GM21723 (cell line): ENCODE data around the gene FLT4.

Experiments used
- ATAC-seq: cut with Tn5 transposase; IDR thresholded peaks from one replicate; pipeline ENCODE4 v1.9.1; 2021; ENCODE audit warnings: mild to moderate bottlenecking, moderate library complexity; ENCODE audit not compliant: unreplicated experiment

Gene FLT4

DNA sequence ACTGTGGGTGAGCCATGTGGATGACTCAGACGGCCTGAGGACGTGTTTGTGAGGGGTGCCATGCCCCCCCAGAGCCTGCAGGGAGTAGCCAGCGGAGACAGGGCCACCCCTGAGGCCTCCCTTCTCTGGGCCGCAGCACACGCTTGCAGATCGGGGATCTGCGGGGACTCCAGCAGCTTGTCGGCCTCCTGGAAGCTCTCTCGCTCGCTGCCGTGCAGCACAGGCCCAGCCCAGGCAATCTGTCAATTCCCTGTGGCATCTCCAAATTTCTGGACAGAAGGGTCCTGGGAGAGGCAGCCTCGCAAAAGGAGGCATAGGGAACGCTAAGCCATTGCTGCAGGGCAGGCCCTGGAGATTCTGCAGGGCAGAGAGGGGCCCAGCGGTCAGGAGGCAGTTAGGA is 21.2 kb downstream of the FLT4 start:
- no peak for ATAC-seq

DNA sequence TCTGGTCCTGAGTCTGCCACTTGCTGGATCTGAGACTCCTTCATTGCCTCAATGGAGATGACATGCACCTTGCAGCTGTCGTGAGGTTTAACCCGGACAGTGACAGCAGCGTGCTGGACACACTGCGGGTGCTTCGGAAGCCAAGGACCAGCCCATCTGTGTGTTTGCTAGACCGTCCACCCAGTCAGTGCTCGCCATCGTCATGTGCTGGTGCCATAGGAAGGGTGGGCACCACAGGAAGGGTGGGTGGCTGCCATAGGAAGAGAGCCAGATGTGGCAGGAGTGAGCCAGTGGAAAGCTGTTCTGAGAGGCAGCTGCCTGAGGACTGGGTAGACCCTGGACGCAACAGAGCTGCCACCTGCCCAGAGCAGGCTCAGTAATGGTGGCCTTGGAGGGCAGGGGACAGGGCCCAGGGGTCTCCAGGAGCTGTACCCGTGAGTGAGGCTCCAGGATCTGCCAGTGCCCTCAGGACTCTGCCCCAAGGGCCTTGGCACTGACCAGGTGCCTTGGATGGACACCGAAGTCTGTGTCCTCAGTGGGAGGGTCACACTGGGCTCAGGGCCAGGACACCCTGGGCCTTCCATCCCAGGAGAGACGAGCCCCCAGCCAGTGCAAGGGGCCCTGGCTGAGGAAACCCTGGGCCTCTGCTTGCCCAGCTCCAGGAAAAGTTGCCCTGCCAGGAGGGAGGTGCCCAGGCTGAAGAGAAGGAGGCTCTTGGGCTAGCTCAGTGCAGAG is 21.8 kb downstream of the FLT4 start:
- ATAC-seq = no peak

DNA sequence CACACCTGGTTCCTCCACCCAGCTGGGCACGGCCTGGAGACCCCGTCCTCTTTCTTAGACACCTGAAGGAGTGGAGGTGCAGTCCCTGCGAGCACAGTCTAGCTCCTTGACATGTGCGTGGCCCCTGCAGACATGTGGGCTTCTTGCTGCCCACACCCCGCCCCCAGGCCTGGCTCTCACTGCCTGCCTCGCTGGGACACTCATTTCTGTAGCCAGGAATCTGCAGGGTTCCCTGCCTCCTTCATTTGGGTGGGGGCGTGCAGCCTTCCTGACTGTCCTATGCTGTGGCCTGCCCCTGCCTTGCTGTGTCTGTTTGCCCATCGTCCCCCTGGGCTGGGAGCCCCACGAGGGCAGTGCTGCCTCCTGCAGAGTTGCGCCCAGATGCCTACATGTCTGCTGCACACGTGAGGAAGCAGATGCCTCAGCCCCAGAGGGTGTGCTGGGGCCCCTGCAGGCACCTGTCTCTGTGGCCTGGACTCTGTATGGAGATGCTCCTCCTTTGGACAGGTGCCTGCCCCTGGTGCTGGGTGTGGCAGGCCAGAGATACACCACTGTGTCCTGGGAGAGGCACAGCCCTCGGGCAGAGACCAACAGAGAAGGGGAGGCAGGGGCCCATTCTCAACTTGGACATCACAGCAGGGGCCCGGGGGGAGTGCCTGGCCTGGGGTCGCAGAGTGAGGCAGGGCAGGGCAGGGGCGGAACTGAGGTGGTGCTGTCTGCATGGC is 22.6 kb downstream of the FLT4 start:
- no peak for ATAC-seq

DNA sequence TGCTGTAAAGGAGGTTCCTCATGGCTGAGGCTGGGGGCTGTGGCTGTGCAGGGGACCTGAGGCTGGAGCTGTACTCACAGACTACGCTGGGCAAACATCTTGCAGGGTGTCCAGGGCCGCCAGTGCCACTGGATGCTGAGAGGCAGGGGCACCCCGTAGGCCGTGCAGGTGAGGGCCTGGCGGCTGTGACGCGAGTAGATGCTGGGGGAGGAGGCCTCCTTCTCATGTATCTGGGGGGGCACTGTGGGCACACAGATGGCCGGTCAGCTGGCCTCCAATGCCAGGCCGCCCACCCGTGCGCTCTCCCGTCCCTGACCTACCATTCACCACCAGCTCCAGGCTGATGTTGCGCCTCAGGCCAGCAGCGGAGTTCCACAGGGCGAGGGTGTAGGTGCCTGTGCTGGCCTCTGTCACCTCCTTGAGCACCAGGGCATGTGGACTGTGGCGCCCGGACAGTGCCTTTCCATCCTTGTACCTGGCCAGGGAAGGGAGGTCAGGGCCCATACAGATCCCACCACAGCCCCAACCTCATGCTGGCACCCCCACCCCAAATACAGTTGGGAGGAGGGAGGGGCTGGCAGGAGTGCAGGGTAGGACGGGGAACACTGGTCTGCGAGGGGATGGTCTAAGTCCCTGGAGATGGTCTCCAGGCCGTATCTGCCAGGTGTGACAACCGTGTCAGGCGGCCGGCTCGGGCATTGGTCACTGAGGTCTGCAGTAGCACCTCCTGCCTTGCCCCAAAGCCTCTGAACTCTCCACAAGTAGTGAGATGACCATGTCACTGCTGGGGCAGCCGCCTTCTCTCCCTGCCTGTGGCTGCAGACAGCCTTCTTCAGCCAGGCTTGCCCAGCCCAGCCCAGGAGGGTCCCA is 23.4 kb downstream of the FLT4 start:
- ATAC-seq = no peak

DNA sequence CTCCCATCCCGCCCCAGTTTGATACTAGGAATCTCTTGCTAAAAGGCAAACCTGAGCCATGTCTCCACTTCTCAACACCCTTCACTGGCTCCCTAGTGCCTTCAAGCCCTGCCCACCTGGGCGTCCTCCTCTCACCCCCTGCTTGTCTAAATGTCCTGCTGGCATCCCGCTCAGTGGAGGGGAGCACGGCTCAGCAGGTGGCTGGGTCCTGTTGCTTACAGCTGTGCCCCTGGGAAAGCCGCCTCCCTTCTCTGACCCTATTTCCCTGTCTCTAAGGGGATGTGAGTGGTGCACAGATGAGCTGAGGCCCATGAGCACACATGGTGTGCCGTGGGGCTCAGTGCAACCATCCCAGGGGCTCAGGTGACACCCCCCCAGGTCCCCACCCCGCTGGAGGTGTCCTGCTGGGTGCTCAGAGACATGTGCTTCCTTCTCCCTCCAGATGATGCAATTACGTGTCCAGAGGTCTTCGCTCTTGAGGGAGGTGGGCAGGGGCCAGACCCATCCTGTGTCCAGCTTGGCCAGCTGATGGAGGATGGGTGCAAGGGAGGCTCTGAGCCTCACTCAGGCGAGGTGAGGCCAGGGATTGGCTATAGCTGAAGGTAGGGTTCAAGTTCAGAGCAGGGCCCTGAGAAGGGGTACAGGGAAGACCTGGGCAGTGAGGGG is 24.1 kb downstream of the FLT4 start:
- no peak for ATAC-seq

DNA sequence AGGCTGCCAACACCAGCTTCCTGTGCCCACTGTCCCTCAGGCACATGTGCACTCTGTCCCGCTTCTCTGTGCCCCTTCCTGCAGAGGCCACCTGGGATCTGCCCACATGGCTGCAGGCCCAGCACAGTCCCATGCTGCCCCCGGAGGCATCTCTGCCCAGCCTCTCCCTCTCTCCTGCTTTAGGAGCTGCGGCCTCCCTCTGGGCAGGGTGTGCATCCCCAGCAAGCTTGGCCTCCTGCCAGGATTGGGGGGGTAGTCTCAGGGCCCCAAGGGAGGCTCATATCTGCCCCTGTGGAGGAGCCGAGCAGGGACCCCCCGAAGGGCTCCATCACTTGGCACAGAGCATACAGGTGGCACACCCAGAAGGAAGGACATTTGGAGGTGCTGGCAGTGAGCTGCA is 24.8 kb downstream of the FLT4 start:
- ATAC-seq = no peak

DNA sequence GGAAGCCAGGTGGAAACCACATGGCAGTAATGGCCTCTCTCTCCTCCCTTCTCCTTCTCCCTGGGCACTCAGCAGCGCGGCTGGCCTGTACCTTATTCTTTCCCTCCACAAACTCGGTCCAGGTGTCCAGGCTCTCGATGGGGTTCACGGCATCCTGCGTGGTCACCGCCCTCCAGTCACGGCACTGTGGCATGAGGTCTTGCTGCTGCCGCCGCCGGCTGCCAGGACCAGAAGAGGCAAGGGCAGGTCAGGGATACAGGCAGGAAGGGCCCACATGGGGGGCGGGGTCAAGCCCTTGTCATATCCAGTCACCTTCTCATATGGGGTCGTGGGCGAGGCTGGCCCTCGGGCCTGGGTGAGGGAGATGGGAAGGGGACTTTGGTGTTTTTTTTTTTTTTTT is 25.6 kb downstream of the FLT4 start:
- no peak for ATAC-seq

DNA sequence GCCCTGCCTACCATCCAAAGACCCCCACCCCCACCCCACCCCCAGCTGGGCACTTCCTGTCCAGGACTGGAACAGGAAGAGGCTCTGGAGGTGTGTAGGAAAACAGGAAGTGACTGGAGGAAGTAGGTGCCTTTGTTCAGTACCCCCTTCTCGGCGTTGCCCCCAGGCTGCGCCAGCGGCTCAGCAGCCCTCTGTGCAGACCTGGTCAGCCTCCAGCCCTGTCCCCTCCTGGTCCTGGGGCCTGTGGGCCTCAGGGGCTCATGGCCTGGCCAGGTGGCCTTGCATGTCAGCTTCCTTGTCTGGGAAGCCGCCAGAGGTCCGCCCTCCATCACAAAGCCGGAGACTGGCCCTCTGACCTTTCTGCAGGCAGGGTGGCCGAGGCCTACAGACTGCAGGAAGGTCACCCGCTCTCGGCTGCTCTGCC is 26.0 kb downstream of the FLT4 start:
- ATAC-seq = no peak

DNA sequence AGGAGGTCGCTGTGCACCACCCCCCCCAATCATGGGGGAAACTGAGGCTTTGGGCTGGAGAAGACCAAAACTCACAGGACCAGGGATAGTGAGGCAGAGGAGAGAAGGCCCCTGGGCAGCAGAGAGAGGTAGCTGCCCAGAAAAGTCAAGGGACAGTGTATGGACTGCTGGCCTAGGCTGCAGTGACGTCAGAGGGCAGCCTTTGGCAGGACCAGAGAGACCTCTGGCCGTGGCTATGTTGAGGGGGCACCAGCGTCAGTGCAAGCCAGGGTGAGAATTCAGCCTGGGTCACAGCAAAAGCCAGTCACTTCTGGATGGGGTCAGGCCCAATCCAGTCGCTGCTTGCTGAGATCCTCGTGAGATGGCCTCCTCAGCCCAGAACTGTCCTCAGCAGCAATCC is 26.5 kb downstream of the FLT4 start:
- ATAC-seq = no peak

DNA sequence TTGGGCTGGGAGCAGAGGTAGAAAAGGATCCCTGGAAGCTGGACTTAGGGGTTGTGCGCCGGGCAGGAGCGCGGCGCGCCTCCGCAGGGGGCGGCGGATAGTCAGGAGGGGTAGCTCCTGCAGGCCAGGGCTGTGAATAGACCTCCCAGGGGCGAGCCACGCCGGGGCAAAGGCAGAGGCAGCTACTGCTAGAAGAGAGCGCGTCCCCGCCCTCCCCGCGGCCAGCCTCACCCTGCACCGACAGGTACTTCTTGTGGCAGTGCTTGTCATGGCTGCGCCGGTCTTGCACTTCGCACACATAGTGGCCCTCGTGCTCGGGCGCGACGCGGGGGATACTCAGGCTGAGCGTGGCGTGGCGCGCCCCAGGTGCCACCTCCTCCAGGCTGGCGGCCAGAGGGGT is 28.1 kb downstream of the FLT4 start:
- no peak for ATAC-seq

DNA sequence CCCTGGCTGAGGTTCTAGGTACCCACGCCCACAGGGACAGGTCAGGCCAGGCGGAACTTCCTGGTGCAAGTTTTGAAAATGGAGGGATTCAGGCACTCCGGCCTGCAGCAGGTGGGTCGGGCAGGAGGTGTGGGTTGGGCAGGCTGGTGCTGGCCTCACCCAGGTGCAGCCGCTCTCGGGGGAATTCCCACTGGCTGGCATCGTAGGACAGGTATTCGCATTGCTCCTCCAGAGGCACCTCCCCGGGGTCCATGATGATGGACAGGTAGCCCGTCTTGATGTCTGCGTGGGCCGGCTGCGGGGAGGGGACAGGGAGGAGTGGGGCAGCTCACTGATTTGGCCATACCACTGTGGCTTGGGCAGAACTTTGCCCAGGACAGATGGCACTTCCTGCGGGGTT is 29.4 kb downstream of the FLT4 start:
- ATAC-seq = no peak

DNA sequence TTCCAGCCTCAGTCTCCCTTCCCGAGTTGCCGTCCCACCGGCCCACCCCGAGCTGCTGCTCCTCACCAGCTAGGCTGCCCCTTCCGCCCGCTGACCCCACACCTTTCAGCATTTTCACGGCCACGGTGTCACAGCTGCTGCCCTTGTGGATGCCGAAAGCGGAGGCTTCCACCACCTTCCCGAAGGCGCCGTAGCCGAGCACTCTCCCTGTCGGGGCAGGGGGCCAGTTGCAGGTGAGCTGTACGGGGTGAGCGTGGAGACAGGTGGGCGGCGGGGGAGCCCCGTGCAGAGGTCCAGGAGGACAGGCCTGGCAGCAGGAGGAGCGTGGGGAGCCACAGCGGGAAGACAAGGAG is 29.9 kb downstream of the FLT4 start:
- no peak for ATAC-seq

DNA sequence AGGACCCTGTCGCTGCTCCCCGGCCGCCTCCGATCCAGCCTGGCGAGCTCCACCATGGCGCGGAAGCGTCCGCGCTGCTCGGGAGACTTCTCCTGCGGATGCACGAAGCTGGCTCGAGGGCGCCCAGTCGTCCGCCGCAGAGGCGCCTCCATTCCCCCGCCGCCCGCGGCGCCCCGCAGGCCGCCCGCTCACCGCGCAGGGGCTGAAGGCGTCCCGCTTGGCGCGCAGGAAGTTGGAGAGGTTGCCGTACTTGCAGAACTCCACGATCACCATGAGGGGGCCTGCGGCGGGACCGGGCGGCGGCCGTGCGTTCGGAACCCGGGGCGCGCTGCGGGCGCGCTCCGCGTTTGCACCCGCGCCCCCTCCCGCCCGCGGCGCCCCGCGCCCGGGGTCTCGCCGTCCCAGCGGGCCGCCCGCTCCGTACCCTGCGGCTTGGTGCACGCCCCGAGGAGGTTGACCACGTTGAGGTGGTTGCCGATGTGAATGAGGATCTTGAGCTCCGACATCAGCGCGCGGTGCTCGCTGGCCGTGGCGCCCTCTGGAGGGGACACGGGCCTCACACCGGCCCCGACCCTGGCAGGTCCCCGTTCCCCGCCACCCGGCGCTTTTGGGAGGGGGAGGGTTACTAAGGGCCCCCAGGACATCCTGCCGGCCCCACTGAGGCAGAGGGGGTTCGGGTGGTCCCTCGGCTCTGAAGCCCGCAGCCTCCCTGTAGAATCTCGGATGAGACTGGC is 30.4 kb downstream of the FLT4 start:
- ATAC-seq = no peak

DNA sequence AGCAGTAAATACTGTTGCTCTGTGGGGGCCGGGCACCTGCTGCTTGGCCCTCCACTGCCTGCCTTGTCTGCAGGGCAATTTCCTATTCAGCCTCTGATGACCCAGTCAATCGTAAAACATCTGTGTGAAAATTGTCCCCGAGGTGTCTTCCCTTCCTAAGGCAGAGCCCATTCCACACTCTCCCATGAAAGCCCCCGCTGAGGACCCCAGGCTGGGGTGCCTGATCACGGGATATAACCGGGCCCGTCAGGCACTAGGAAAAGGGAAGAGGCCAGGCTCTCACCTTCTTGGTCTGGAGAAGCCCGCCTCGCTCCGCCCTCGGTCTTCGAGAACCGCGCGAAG is 30.9 kb downstream of the FLT4 start:
- no peak for ATAC-seq

DNA sequence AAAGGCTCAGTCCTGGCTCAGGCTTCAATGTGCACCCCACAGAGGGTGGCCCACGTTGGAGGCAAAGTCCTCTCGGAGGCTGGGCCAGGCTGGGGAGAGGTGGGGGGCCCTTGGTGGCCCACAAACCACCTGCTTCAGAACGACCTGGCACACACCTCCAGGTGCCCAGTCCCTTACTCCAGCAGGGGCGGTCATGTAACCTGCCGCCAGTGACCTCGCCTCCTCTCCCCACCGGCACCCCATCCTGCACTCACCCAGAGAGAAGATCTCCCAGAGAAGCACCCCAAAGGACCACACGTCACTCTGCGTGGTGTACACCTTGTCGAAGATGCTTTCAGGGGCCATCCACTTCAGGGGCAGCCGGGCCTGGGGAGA is 35.6 kb downstream of the FLT4 start:
- ATAC-seq = no peak

DNA sequence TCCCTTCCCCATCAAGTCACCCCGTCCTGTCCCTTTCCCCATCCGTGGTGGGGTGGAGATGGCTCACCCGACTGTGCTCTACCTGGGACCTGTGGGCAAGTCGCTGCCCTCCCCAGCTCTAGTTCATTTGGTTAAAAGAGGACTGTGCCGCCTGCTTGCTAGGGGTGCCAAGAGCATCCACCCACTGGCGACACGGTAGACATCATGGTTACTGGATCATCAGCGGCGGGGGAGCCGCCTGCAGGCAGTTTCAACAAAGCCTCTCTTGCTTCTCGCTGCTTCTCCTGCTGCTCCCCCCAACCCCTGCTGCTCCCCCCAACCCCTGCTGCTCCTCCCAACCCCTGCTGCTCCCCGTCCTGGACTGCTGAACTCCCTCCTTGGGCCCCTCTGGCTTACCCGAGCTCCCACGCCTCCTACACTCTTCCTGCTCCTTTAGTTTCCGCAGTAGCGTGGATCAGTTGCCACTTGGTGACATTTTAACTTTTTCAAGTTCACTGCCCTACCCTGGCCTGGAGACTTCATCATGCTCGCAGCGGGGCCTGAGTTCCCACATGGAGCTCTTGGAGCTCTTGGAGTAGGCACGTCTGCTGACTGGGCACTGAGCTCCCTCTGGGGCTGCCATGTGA is 36.1 kb downstream of the FLT4 start:
- ATAC-seq = no peak

DNA sequence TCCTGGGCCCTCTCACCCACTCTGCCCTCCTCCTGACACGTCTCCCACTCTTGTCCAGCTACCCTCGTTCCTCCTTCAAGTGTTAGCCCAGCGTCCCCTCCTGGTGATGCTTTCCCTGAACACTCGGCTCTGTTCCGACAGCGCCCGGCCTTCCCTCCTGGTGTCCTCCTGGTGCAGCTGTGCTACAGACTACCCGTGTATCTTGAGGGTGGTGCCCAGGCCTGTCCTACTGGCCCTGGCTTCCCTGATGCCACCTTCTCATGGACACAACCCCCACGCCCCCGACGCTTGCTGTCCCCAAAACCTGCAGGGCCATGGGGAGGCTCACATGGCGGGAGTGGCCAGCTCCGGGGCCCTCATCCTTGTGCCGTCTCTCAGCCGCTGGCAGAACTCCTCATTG is 36.7 kb downstream of the FLT4 start:
- no peak for ATAC-seq

DNA sequence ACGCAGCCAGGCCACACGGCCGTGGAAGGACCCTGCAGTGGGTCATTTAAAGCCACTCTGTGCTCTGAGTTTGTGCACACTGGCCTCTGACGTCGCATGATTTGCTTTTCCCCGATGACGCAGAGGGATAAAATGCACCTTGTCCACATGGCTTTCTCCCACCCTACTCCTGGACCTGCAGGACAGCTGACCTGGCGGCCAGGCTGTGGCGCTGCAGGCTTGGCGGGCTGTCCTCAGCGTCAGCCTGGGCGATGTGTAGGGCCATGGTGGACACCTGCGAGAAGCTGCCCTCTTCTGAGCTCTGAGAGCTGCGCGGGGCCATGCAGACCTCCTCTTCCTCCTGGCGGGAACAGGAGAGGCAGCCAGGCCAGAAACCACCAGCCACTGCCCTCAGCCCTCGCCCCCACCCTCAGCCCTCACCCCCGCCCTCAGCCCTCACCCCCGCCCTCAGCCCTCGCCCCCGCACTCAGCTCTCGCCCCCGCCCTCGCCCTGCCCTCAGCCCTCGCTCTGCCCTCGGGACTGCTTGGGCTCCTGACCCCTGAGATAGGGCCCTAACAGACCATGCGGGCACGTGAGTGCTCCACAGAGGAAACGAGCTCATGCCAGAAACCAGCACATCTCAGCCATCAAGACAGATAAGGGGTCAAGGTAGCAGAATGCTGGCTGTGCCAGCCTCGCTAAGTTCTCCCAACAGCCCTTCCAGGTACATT is 38.1 kb downstream of the FLT4 start:
- no peak for ATAC-seq

DNA sequence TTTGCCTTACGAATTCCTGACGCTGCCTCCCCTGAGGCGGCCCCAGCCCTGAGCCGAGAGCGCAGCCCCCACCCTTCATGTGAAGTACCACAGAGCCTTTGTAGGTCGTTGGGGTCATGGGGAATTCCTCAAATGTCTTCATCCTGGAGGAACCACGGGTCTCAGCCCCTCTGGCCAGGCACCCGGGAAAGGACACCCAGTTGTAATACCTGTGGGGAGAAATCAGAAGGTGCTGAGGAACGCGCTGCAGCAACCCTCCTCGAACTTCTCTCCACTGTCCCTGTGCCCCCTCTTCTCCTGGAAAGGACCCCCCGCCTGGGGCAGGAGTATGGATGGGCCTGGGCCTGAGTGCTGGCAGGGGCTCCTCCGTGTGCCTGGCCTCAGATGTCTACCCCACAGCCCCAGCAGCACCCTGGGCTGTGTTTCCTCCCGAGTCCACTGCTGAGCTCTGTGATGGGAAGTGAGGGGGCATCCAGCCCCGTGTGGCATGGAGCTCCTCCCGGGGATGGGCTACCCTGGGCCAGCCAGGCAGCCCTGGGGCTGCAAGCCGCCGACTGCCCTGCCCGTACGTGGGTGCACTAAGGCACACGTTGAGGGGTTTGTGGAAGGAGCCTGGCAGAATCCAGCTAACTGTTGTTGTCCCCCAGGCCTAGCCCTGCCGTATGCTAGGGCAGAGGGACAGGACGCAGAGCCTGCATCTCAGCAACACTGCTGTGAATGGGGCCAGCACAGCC is 39.4 kb downstream of the FLT4 start:
- ATAC-seq = no peak
